Subcutaneous adipose tissue (tissue), 4 donors: Measurements from ENCODE around the gene SMIM13. TPM values are rescaled to one million over a fixed set of nuclear protein-coding genes. Genes with fewer than 3 reads are reported as not detected.

Experiments used
- total RNA-seq, 4 donors: library from RNA; depleted of rRNA; stranded (reverse); fragments of >200 nt; gene quantifications; one replicate each; pipeline ENCODE4 v1.1.0, GENCODE V29; 2016
- TF ChIP-seq, protein P1 (sequence below): fragments of 450-650 bp; IDR thresholded peaks from one replicate; pipeline ENCODE4 v1.5.1; 2016; ENCODE audit warnings: low read depth, mild to moderate bottlenecking, control low read depth, antibody characterized with exemption, moderate library complexity

The SMIM13 gene
- total RNA-seq, 4 donors from 2014 or later = 4.0 to 9.9 (median 6.7) TPM

- TF ChIP-seq, protein P1, sequence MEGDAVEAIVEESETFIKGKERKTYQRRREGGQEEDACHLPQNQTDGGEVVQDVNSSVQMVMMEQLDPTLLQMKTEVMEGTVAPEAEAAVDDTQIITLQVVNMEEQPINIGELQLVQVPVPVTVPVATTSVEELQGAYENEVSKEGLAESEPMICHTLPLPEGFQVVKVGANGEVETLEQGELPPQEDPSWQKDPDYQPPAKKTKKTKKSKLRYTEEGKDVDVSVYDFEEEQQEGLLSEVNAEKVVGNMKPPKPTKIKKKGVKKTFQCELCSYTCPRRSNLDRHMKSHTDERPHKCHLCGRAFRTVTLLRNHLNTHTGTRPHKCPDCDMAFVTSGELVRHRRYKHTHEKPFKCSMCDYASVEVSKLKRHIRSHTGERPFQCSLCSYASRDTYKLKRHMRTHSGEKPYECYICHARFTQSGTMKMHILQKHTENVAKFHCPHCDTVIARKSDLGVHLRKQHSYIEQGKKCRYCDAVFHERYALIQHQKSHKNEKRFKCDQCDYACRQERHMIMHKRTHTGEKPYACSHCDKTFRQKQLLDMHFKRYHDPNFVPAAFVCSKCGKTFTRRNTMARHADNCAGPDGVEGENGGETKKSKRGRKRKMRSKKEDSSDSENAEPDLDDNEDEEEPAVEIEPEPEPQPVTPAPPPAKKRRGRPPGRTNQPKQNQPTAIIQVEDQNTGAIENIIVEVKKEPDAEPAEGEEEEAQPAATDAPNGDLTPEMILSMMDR = no peak
Measured at GRCh38 chr6:11056871-11057270, 36.8 kb upstream of the SMIM13 start.

DNA sequence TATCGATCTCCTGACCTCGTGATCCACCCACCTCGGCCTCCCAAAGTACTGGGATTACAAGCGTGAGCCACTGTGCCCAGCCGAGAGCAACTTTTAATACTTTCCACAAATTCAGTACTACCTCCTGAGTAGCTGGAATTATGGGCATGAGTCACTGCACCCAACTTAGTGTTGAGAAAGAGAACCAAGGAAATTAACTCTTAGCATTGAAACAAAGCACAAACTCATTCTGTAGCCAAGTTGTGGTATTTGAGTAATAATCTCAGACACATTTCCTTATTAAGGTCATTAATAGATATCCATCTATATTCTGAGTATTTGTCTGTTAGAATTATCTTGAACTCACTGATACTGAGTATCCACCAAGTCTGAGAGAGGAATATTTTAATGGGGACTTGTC, 35.2 kb upstream of the SMIM13 start:
- TF ChIP-seq, protein P1 = no peak

- TF ChIP-seq, protein P1 = no peak
Measured at GRCh38 chr6:11062083-11062482, 31.6 kb upstream of the SMIM13 start.

GRCh38 chr6:11062715-11063114, 30.9 kb upstream of the SMIM13 start:
- TF ChIP-seq, protein P1 = no peak

DNA sequence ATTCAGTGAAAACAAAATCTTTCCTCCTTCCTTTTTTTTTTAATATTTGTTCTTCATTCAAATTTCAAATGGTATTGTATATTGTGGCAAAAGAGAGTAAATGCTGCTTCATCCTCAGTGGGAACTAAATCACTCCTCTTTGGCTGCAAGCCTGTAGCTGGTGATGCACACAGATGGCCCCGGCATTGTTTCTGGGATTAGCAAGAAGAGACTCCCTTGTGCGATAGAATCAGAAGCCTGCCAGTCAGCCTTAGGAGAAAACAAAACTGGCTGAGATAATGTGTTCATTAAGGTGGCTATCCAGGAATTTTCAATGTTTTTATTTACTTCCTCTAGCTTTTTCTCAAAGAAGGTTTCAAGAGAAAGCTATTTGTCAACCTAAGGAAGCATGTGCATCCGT, 28.8 kb upstream of the SMIM13 start:
- TF ChIP-seq, protein P1 = no peak

DNA sequence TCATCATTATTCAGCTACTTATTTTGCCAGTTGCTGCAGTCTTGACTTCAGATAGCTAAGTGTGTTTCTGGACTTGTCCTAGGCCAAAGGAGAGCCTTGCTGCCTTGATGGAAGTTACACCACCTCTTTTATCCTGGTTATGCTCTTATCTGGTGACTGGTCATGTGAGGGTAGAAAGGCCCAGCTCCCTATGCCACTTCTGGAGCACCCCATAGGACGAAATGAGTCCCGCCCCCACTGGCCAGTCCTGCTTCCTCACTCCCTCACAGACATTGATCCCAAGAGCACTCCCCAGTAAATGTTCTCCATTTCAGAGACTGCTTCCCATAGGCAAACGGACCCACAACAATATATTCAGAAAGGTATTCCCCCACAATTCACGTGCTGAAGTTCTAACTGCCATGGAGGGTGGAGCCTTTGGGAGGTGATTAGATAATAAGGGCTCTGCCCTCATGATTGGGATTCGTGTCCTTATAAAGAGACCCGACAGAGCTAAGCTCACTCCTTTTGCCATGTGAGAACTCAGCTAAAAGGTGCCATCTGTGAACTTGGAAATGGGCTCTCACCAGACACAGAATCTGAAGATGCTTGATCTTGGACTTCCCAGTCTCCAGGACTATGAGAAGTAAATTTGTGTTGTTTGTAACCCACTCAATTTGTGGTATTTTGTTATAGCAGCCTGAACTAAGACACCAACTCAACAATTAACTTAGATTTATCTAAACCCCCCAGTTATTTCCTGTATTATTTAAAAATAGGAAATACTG, 28.0 kb upstream of the SMIM13 start:
- TF ChIP-seq, protein P1 = no peak

- TF ChIP-seq, protein P1 = no peak
Measured at GRCh38 chr6:11066505-11067347, 26.9 kb upstream of the SMIM13 start.
